Gastroesophageal sphincter (tissue), 4 donors: ENCODE measurements around the gene GPR153. TPM values are rescaled to one million over a fixed set of nuclear protein-coding genes. Genes with fewer than 3 reads are reported as not detected.

Source experiments
- ATAC-seq: fragments of 150-250 bp; one replicate; pipeline ENCODE4 v1.9.1; 2016; ENCODE audit warnings: mild to moderate bottlenecking, moderate library complexity
- H3K27ac ChIP-seq, 4 donors: fragments of 200-600 bp; sonication (generic) in 3 of 4; 1 replicate in 3 of 4; 2 replicates in 1 of 4; pipeline ENCODE4 v1.5.1; 2016 to 2019
- H3K27me3 ChIP-seq: fragments of 200-600 bp; sonication (generic); one replicate; pipeline ENCODE4 v1.5.1; 2019
- H3K36me3 ChIP-seq, 2 donors: fragments of 200-600 bp; sonication (generic); one replicate each; pipeline ENCODE4 v1.5.1; 2019; ENCODE audit warnings: control low read depth in 1 of 2
- H3K4me1 ChIP-seq, 3 donors: fragments of 200-600 bp; sonication (generic); 1 replicate in 2 of 3; 2 replicates in 1 of 3; pipeline ENCODE4 v1.5.1; 2016 to 2019; ENCODE audit warnings: control low read depth in 2 of 3
- H3K4me3 ChIP-seq, 2 donors: fragments of 200-600 bp; sonication (generic); one replicate each; pipeline ENCODE4 v1.5.1; 2019; ENCODE audit warnings: mild to moderate bottlenecking in 1 of 2, moderate library complexity in 1 of 2
- H3K9me3 ChIP-seq, 3 donors: fragments of 200-600 bp; sonication (generic); one replicate each; pipeline ENCODE4 v1.5.1; 2017 to 2019; ENCODE audit warnings: control low read depth in 2 of 3
- CTCF ChIP-seq, 4 experiments: fragments of 200-600 bp in 2 of 4; fragments of 450-650 bp in 2 of 4; sonication (generic) in 1 of 4; IDR thresholded peaks; one replicate each; pipeline ENCODE4 v1.5.1; 2017 to 2019; ENCODE audit warnings: antibody characterized with exemption in 4 of 4, mild to moderate bottlenecking in 2 of 4, moderate library complexity in 2 of 4
- EP300 ChIP-seq: sonication (generic); formaldehyde crosslinking; IDR thresholded peaks from one replicate; pipeline ENCODE4 v1.6.1; 2017; ENCODE audit warnings: antibody characterized with exemption, mild to moderate bottlenecking
- POLR2A ChIP-seq, 2 donors: fragments of 450-650 bp; IDR thresholded peaks; one replicate each; pipeline ENCODE4 v1.6.1; 2017; ENCODE audit warnings: antibody characterized with exemption in 2 of 2, mild to moderate bottlenecking in 2 of 2, moderate library complexity in 1 of 2
- POLR2AphosphoS5 ChIP-seq: sonication (generic); formaldehyde crosslinking; IDR thresholded peaks from one replicate; pipeline ENCODE4 v1.6.1; 2017; ENCODE audit warnings: antibody characterized with exemption
- WGBS, 2 donors: methylation state at CpG; one replicate each; pipeline ENCODE4 v1.1.5; 2018; ENCODE audit warnings: low coverage in 1 of 2; 5-methylcytosine and 5-hydroxymethylcytosine counted together
- total RNA-seq, 4 donors: library from RNA; depleted of rRNA; stranded (reverse); fragments of >200 nt; gene quantifications; one replicate each; pipeline ENCODE4 v1.1.0, GENCODE V29; 2016

Gene GPR153
- total RNA-seq, 4 donors from 2014 or later, result 2.6 to 8.9 (median 6.2) TPM

- no peak for ATAC-seq
- Histone ChIP-seq H3K9me3 (no peaks in the 10 kb centered on the region), H3K36me3 (no peaks in the 10 kb centered on the region), H3K27ac (no peak overlapping the region), H3K4me1 (peaks cover 0 to 35% (median 12%) of the 10 kb centered on the region in 3 donors), H3K27me3 (peaks cover 80% of the 10 kb centered on the region), H3K4me3 (no peak overlapping the region)
- WGBS, 2 donors, result 34 to 75% methylated on average over 2 to 7 of the region's 33 CpGs
- TF ChIP-seq CTCF (IDR thresholded peaks at IDR 0.05) (no peak), EP300 (no peak), POLR2AphosphoS5 (no peak)
Measured at GRCh38 chr1:6241107-6241886, 19.6 kb downstream of the GPR153 start.

- peaks cover 0 to 29% (median 12%) of the 10 kb centered on the region in 3 donors for H3K4me1 ChIP-seq
- H3K4me3 ChIP-seq, result no peak overlapping the region
- no peak for TF ChIP-seq EP300
- ATAC-seq, result no peak
- no peak overlapping the region for H3K27ac ChIP-seq
- 70 to 79% methylated on average over 6 to 9 of the region's 17 CpGs for WGBS, 2 donors
- H3K9me3 ChIP-seq, result no peaks in the 10 kb centered on the region
- no peaks in the 10 kb centered on the region for H3K36me3 ChIP-seq
- H3K27me3 ChIP-seq, result peaks cover 69% of the 10 kb centered on the region
Measured at GRCh38 chr1:6239950-6240768, 20.7 kb downstream of the GPR153 start.

- ATAC-seq, result no peak
- peaks cover 60% of the 10 kb centered on the region for H3K27me3 ChIP-seq
- H3K27ac ChIP-seq, result no peak overlapping the region
- 51 to 52% methylated on average over 6 to 7 of the region's 7 CpGs for WGBS, 2 donors
- TF ChIP-seq POLR2A (IDR thresholded peaks at IDR 0.05), result no peak
- H3K4me1 ChIP-seq, result peaks cover 0 to 35% (median 16%) of the 10 kb centered on the region in 3 donors
- no peaks in the 10 kb centered on the region for H3K9me3 ChIP-seq
- H3K4me3 ChIP-seq, result no peak overlapping the region
- peaks cover 0 to 1% of the 10 kb centered on the region in 2 donors for H3K36me3 ChIP-seq
Measured at GRCh38 chr1:6239213-6239752, 21.6 kb downstream of the GPR153 start.

- H3K27me3 ChIP-seq, result peaks cover 38% of the 10 kb centered on the region
- no peak overlapping the region for H3K27ac ChIP-seq
- no peak overlapping the region for H3K4me3 ChIP-seq
- H3K9me3 ChIP-seq, result no peaks in the 10 kb centered on the region
- peaks cover 0 to 29% (median 10%) of the 10 kb centered on the region in 3 donors for H3K4me1 ChIP-seq
- ATAC-seq, result no peak
- peaks cover 0 to 23% of the 10 kb centered on the region in 2 donors for H3K36me3 ChIP-seq
- WGBS, 2 donors, result 88% methylated on average over 4 of the region's 4 CpGs; no CpG with 5 or more reads in 1 of the 2 donors
- no peak for TF ChIP-seq EP300
- TF ChIP-seq POLR2A (IDR thresholded peaks at IDR 0.05), result no peak
- no peak for TF ChIP-seq CTCF (IDR thresholded peaks at IDR 0.05)
- no peak for TF ChIP-seq POLR2AphosphoS5
Measured at GRCh38 chr1:6237093-6237492, 23.8 kb downstream of the GPR153 start.

- 0 to 3% methylated on average over 5 to 6 of the region's 30 CpGs for WGBS, 2 donors
- Histone ChIP-seq H3K36me3 (peaks cover 0 to 41% of the 10 kb centered on the region in 2 donors), H3K9me3 (no peaks in the 10 kb centered on the region), H3K4me3 (peak overlapping the region; percentile 68 to 94), H3K27ac (peak overlapping the region in 3 of 4 donors; percentile 71 to 75 (median 73)), H3K4me1 (peaks cover 0 to 20% (median 3%) of the 10 kb centered on the region in 3 donors), H3K27me3 (peaks cover 20% of the 10 kb centered on the region)
- TF ChIP-seq EP300 (no peak), CTCF (IDR thresholded peaks at IDR 0.05) (no peak)
- peak; percentile 0 for ATAC-seq
Measured at GRCh38 chr1:6235296-6235677, 25.6 kb downstream of the GPR153 start.
